Measurements from ENCODE around the gene TMEM132D. TPM values are rescaled to one million over a fixed set of nuclear protein-coding genes. Genes with fewer than 3 reads are reported as not detected.

Gene TMEM132D
- total RNA-seq, 4 donors from 2014 or later: 0.15 to 0.94 TPM; not detected in 2

DNA sequence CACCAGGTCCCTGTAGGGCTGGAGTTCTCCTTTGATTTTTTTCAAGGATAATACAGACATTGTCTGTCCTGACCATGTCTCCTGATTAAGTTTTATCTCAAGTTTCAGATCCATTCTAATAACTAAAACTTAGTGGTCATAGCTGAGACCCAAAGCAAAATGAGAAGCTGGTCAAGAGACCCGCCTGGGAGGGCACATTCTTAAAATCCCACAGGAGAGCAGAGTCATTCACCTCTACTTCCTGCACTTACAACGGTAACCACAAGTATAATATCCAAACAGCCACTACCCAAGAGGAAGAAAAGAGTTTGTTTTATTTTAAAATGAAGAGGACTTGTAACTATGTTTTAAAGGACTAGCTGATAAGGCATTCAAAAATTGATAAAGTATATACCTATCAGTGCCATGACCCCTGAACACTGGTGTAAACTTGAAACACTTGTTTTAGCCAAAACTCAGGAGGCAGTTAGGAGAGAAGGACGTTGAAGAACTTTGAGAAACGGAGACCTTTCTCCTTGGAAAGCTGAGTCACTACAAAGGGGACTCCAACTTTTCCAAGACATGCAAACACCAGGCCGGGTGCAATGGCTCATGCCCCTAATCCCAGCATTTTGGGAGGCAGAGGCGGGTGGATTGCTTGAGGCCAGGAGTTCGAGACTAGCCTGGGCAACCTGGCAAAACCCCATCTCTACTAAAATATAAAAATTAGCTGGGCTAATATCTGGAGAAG lies 572.3 kb downstream of the TMEM132D start:
- H3K9me3 ChIP-seq: peaks cover 0 to 22% (median 0%) of the 10 kb centered on the region in 3 donors
- no peak overlapping the region for H3K27ac ChIP-seq
- TF ChIP-seq POLR2AphosphoS5 (IDR thresholded peaks at IDR 0.05) (no peak), EP300 (IDR thresholded peaks at IDR 0.05) (no peak)
- TF ChIP-seq, protein P1, sequence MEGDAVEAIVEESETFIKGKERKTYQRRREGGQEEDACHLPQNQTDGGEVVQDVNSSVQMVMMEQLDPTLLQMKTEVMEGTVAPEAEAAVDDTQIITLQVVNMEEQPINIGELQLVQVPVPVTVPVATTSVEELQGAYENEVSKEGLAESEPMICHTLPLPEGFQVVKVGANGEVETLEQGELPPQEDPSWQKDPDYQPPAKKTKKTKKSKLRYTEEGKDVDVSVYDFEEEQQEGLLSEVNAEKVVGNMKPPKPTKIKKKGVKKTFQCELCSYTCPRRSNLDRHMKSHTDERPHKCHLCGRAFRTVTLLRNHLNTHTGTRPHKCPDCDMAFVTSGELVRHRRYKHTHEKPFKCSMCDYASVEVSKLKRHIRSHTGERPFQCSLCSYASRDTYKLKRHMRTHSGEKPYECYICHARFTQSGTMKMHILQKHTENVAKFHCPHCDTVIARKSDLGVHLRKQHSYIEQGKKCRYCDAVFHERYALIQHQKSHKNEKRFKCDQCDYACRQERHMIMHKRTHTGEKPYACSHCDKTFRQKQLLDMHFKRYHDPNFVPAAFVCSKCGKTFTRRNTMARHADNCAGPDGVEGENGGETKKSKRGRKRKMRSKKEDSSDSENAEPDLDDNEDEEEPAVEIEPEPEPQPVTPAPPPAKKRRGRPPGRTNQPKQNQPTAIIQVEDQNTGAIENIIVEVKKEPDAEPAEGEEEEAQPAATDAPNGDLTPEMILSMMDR (IDR thresholded peaks at IDR 0.05): no peak
- no peak for ATAC-seq
- no peak overlapping the region for H3K4me3 ChIP-seq
- H3K27me3 ChIP-seq: no peaks in the 10 kb centered on the region
- WGBS, 2 donors (ENCODE audit: low coverage in 1 of 2): 56 to 60% methylated on average over 7 of the region's 7 CpGs
- H3K4me1 ChIP-seq: no peaks in the 10 kb centered on the region
- no peaks in the 10 kb centered on the region for H3K36me3 ChIP-seq

DNA sequence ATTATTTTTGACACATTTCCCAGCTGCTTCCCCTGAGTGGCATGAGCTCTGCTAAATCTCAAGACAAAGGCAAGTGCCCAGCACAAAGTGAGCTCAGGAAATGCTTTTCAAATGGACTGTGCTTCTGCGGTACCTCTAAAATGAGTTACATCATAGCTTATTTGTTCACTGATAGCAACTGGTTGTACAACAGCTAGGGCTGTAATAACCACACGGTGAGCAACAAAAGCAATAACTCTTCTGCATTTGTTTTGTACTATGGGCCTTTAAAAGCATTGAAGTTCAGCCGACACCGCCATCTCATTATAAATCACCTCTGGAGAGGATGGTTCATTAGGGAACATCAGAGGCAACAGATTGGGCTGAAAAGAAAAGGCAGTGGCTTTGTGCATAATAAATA lies 575.6 kb downstream of the TMEM132D start:
- Histone ChIP-seq H3K4me1 (no peaks in the 10 kb centered on the region), H3K27ac (no peak overlapping the region), H3K9me3 (peaks cover 0 to under 1% (median 0%) of the 10 kb centered on the region in 3 donors), H3K27me3 (peaks cover 6% of the 10 kb centered on the region), H3K4me3 (no peak overlapping the region), H3K36me3 (no peaks in the 10 kb centered on the region)
- TF ChIP-seq, protein P1 (IDR thresholded peaks at IDR 0.05): no peak
- TF ChIP-seq POLR2AphosphoS5 (IDR thresholded peaks at IDR 0.05): no peak
- TF ChIP-seq EP300 (IDR thresholded peaks at IDR 0.05): no peak
- no peak for ATAC-seq
- WGBS, 2 donors (ENCODE audit: low coverage in 1 of 2): 56 to 61% methylated on average over 2 to 4 of the region's 4 CpGs

DNA sequence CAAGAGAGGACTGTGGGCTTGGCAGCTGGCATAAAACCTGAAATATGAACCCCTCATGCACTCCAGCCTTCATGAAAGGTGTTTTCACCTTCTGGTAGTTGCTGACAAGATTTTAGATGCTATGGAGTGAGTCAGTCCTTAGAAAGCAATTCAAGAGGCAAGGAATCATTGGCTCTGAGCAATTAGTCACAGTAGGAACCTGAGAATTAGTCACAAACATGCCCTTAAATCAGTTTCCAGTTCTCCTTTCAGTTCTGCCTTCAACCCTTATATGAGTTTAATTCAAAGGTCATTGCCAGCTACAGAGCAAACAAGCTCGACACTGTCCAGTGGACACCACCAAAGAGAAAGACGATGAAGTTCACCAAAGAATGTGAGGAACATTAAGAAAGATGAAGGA lies 578.3 kb downstream of the TMEM132D start:
- 60% methylated on average over 1 of the region's 2 CpGs; no CpG with 5 or more reads in 1 of the 2 donors for WGBS, 2 donors (ENCODE audit: low coverage in 1 of 2)
- Histone ChIP-seq H3K4me1 (no peaks in the 10 kb centered on the region), H3K9me3 (no peaks in the 10 kb centered on the region), H3K36me3 (no peaks in the 10 kb centered on the region), H3K4me3 (no peak overlapping the region), H3K27ac (no peak overlapping the region), H3K27me3 (peaks cover 6% of the 10 kb centered on the region)
- no peak for ATAC-seq
- TF ChIP-seq, protein P1 (IDR thresholded peaks at IDR 0.05): no peak
- no peak for TF ChIP-seq POLR2AphosphoS5 (IDR thresholded peaks at IDR 0.05)
- no peak for TF ChIP-seq EP300 (IDR thresholded peaks at IDR 0.05)
- TF ChIP-seq POLR2A (IDR thresholded peaks at IDR 0.05): no peak

DNA sequence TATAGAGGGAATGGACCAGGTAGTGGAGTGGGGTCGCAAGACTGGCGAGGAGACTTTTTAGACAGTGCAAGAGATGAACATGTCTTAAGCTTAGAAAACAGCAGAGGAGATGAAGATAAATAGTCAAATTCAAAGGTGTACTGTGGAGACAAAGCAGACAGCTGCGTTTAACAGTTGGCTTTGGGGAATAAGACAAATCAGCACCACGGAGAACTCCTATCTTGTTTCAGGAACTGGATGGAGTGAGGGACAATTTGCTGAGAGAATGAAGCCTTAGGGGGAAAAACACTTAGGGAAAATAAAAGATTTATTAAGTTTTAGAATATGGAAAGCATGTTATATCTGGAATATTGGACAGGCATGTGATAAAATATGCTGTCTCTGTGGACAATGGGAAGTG lies 591.8 kb downstream of the TMEM132D start:
- TF ChIP-seq, protein P1 (IDR thresholded peaks at IDR 0.05): no peak
- no peak for TF ChIP-seq POLR2A (IDR thresholded peaks at IDR 0.05)
- no peak for TF ChIP-seq POLR2AphosphoS5 (IDR thresholded peaks at IDR 0.05)
- no peak for TF ChIP-seq EP300 (IDR thresholded peaks at IDR 0.05)
- ATAC-seq: no peak
- Histone ChIP-seq H3K9me3 (peaks cover 0 to 22% (median 0%) of the 10 kb centered on the region in 3 donors), H3K27ac (no peak overlapping the region), H3K4me1 (no peaks in the 10 kb centered on the region), H3K4me3 (no peak overlapping the region), H3K36me3 (no peaks in the 10 kb centered on the region), H3K27me3 (no peaks in the 10 kb centered on the region)
- 40 to 45% methylated on average over 4 of the region's 4 CpGs for WGBS, 2 donors (ENCODE audit: low coverage in 1 of 2)

DNA sequence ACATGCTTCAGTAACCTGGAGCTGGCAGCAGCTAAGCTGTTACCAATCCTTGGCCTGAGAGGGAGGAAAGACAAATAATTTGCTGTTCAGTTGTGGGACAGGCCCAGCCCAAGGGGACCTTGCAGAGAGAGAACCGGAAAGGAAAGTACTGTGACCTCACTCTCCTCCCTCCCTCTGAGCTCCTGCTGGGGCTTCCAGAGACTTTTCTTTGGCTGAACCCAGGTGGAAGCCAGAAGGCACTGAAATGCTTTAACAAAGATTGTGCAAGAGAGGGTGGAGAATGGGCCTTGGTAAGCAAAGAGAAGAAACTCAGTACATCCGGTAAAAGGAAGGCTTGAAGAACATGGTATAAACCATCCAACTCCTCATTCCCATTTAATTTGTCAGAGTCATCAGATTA lies 593.5 kb downstream of the TMEM132D start:
- TF ChIP-seq EP300 (IDR thresholded peaks at IDR 0.05): no peak
- no peak for TF ChIP-seq POLR2A (IDR thresholded peaks at IDR 0.05)
- TF ChIP-seq, protein P1 (IDR thresholded peaks at IDR 0.05): no peak
- no peaks in the 10 kb centered on the region for H3K27me3 ChIP-seq
- H3K4me3 ChIP-seq: no peak overlapping the region
- H3K36me3 ChIP-seq: no peaks in the 10 kb centered on the region
- H3K9me3 ChIP-seq: peaks cover 0 to 22% (median 0%) of the 10 kb centered on the region in 3 donors
- 41 to 80% methylated on average over 2 of the region's 2 CpGs for WGBS, 2 donors (ENCODE audit: low coverage in 1 of 2)
- H3K27ac ChIP-seq: no peak overlapping the region
- no peaks in the 10 kb centered on the region for H3K4me1 ChIP-seq
- ATAC-seq: no peak

Data from gastroesophageal sphincter (tissue), 4 donors.